Choroid plexus epithelial cell (primary cell): ENCODE measurements around the gene POLR1C.
"Not testable (repeated sequence)": the region's sequence is repeated elsewhere in the genome, so short reads cannot be mapped to it uniquely, and the experiment has no call there.

Experiments
- DNase-seq: peaks from one replicate; pipeline ENCODE4 v3.0.0-alpha.2; 2010; ENCODE audit warnings: low read depth
- H3K4me3 ChIP-seq: 2 replicates; pipeline ENCODE4 v1.5.1; 2011; ENCODE audit warnings: low read depth, mild to moderate bottlenecking, control low read depth, low read length, moderate library complexity
- TF ChIP-seq, protein P1 (sequence below): conservative IDR thresholded peaks from 2 replicates; pipeline ENCODE4 v1.5.1; 2011; ENCODE audit warnings: low read depth, mild to moderate bottlenecking, control low read depth, inconsistent platforms, low read length, moderate library complexity

POLR1C gene

DNA sequence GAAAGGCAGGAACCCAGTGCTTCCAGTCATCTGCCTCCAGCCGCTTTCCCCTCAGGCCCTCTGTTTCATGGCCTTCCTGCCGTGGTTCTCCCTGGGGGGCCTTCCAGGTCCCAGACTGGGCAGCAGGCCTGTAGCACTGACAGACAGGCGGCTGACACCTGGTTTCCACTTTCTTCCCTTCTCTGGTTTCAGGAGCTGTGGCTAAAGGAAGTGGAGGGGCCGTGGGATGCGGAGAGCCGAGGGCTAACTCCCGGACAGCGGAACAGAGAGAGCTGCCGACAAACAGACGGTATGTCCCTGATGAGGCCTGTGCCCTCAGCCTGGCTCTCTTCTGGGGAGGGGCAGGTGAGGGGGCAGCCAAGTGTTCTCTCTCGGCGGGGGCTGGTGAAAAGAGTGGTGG is 19.2 kb upstream of the POLR1C start:
- TF ChIP-seq, protein P1, sequence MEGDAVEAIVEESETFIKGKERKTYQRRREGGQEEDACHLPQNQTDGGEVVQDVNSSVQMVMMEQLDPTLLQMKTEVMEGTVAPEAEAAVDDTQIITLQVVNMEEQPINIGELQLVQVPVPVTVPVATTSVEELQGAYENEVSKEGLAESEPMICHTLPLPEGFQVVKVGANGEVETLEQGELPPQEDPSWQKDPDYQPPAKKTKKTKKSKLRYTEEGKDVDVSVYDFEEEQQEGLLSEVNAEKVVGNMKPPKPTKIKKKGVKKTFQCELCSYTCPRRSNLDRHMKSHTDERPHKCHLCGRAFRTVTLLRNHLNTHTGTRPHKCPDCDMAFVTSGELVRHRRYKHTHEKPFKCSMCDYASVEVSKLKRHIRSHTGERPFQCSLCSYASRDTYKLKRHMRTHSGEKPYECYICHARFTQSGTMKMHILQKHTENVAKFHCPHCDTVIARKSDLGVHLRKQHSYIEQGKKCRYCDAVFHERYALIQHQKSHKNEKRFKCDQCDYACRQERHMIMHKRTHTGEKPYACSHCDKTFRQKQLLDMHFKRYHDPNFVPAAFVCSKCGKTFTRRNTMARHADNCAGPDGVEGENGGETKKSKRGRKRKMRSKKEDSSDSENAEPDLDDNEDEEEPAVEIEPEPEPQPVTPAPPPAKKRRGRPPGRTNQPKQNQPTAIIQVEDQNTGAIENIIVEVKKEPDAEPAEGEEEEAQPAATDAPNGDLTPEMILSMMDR: no peak
- H3K4me3 ChIP-seq: no peak overlapping the region
- no peak for DNase-seq

DNA sequence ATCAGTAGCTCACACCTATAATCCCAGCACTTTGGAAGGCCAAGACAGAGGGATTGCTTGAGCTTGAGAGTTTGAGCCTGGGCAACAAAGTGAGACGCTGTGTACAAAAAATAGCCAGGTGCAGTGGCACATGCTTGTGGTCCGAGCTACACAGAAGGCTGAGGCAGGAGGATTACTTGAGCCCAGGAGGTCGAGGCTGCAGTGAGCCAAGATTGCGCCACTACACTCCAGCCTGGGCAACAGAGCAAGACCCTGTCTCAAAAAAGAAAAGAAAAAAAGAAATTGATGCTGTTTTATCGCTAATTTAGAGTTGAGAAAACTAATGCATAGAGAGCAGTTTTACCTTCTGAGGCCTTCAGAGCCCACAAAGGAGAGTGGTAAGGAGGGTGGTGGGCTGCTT is 18.6 kb upstream of the POLR1C start:
- not testable (repeated sequence) for DNase-seq, H3K4me3 ChIP-seq

DNA sequence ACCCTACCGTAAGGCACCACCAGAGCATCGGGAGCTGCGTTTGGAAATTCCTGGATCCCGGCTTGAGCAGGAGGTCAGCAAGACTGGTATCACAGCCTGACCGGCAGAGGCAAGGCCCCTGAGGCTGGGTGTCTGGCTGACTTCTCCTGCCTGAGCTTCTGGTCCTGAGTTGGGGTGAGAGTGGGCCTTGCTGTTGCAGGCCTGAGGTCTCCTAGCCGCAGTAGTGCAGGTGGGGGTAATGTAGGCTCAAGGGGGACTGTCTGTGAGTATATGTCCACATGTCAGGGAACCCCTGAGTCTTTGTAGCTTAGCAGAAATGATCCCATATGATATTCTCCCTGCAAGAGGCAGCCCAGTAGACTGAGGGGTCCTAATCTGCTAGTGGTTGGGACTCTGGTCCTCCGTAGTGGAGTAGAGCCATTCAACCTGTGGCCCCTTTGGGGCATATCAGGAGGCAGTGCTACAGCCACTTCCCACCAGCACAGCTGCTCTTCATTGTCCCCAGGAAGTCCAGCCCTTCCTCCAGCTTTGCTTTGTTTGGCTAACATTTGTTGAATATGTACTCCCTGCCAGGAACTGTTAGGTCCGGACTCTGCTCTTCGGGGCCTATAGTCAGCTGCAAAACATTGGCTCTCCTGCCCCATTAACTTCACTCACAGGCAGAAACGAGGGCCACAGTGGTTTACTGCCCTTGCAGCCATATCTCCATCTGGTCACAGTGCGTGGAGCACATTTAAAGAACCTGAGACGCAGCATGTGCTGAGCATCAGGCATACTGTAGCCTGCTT is 17.7 kb upstream of the POLR1C start:
- no peak overlapping the region for H3K4me3 ChIP-seq
- peak; percentile 24 for DNase-seq
- TF ChIP-seq, protein P1: no peak

DNA sequence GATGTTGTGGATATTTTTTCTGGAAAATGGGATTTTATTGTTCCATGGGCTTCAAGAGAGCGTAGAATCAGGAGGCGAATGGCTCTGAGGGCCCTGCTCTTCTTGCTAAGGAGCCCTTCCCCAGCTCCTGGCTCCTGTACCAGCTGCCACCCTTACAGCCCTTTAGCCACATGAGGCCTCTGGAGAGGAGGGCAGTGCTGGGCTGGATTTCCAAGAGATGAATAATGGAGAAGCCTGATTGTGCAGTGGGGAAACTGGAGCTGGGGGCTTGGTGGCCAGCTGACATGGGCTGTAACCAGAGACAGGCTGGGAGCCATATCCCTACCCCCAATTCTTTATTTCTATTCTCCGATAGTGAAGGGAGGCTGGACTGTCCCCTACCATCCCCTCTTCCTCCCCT is 16.0 kb upstream of the POLR1C start:
- H3K4me3 ChIP-seq: no peak overlapping the region
- TF ChIP-seq, protein P1: no peak
- no peak for DNase-seq

DNA sequence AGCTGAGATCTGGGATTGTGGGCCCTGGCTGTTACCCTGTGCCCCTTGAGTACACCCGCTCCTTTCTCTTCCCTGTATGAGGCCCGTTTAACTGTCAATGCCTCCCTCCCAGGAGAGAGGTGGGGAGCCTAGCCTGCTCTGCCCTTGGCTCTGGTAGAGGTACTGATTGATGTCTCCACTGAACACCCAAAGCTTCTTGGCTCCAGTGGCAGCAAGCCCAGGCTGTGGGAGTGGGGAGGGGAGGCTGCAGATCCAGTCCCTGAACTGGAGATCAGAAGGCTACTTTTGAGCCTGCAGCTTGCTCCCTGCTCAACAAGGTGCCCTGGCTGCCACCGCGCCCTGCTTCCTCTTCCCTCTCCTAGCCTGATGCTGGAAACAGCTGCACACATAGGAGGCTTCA is 14.2 kb upstream of the POLR1C start:
- no peak for DNase-seq
- TF ChIP-seq, protein P1: no peak
- H3K4me3 ChIP-seq: no peak overlapping the region

DNA sequence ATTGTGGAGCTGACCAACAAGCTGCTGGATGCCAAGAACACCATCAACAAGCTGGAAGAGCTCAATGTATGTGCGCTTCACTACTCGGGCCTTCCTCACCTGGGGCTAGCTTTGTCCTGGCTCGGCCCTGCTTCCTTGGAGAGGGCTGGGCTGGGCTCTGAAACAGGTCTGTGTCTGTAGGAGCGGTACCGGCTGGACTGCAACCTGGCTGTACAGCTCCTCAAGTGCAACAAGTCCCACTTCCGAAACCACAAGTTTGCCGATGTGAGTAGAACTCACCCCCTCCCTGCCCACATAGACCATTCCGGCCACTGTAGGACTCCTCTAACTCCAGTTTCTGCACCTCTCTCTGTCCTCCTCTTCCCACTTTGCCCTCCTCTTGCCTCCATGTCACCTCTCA is 13.4 kb upstream of the POLR1C start:
- TF ChIP-seq, protein P1: no peak
- no peak for DNase-seq

DNA sequence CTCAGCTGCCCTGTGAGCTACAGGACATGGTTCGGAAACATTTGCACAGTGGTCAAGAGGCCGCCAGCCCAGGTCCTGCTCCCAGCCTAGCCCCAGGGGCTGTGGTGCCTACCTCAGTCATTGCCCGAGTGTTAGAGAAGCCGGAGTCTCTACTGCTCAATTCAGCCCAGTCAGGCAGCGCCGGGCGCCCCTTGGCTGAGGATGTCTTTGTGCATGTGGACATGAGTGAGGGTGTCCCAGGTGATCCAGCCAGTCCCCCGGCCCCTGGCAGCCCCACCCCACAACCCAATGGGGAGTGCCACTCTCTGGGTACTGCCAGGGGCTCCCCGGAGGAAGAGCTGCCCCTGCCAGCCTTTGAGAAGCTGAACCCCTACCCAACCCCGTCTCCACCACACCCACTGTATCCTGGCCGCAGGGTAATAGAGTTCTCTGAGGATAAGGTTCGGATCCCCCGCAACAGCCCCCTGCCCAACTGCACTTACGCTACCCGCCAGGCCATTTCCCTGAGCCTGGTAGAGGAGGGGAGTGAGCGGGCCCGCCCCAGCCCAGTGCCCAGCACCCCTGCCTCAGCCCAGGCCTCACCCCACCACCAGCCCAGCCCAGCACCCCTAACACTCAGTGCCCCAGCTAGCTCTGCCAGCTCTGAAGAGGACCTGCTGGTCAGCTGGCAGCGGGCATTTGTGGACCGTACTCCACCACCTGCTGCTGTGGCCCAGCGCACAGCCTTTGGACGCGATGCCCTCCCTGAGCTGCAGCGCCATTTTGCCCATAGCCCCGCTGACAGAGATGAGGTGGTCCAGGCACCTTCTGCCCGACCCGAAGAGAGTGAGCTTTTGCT is 11.9 kb upstream of the POLR1C start:
- DNase-seq: no peak
- H3K4me3 ChIP-seq: no peak overlapping the region
- TF ChIP-seq, protein P1: no peak

More for the DNA sequence above, 13.4 kb upstream of the POLR1C start:
- H3K4me3 ChIP-seq: no peak overlapping the region
